NB4 (cell line): Measurements from ENCODE around the gene FBXO21.

Experiments used
- DNase-seq: peaks from one replicate; pipeline ENCODE4 v3.0.0; 2010; ENCODE audit warnings: low read depth
- H3K4me3 ChIP-seq: one replicate; pipeline ENCODE4 v1.5.1; 2011; ENCODE audit warnings: mild to moderate bottlenecking, low read depth, low read length, moderate library complexity
- MAX ChIP-seq: IDR thresholded peaks from 2 replicates; pipeline ENCODE4 v1.6.1; 2011; ENCODE audit warnings: low read depth, low read length
- MYC ChIP-seq: IDR thresholded peaks from 2 replicates; pipeline ENCODE4 v1.6.1; 2011; ENCODE audit warnings: low read depth, low read length
- POLR2A ChIP-seq: IDR thresholded peaks from 2 replicates; pipeline ENCODE4 v1.6.1; 2011; ENCODE audit warnings: mild to moderate bottlenecking; ENCODE audit not compliant: insufficient read length; ENCODE audit errors: extremely low read depth
- TF ChIP-seq, protein P1 (sequence below): IDR thresholded peaks from one replicate; pipeline ENCODE4 v1.5.1; 2012; ENCODE audit warnings: low read depth, low read length

The FBXO21 gene

DNA sequence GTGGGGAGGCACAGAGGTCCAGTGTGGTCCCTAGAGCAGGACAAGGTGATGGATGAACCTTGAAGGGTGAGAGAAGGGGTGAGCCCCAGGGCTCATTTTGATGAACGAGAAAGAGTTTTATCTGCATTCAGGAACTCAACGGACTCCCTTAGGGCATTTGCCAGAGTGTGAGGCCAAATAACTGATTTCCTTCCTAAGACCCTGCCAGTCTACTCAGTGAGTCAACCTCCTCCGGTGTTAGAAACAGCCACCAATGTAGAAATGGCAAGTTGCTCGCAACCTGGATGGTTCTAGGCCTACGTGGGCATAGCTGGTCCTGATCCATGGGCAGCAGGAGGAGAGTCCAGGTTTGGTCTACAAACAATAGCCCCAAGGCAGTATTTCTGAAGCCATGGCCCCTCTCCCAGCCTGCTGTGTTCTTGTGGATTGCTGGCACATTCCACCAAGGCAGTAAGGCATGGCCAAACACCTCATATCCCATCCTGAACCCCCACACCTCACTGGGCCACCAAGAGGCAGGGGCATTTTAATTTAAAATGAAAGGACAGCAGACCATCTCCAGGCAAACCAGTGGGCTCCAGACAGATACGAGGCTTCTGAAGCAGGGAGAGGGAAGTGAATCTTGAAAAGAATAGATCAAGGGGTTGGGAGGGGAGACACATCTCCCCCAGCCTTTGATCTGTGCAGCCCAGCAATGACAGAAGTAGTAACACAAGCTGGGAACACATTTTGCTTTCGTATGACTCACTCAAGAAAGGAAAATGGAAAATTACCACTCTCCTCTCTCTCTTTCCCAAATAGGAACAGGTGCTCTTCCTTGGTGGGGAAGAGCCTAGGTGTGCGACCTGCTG, 65.6 kb downstream of the FBXO21 start:
- TF ChIP-seq MAX = no peak
- no peak overlapping the region for H3K4me3 ChIP-seq
- DNase-seq = no peak

DNA sequence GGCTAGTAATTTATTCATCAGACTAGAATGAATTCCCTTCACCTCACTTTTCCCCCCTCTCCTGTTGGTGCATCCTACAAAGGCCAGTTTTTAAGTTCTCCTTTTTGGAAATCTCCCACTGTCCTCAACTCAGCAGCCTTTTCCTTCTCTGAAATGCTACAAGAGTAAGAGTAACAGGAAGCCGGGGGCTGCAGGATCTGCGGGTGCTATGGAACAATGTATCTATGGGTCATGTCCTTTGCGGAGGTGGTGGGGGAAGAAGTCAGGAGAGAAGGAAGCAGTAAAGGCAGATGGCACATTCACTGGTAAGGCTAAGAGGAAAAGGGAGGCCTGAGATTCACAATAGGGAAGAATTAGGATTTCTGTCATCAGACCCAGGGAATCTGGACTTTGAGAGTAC, 68.8 kb downstream of the FBXO21 start:
- no peak overlapping the region for H3K4me3 ChIP-seq
- peak; percentile 35 for DNase-seq
- TF ChIP-seq, protein P1, sequence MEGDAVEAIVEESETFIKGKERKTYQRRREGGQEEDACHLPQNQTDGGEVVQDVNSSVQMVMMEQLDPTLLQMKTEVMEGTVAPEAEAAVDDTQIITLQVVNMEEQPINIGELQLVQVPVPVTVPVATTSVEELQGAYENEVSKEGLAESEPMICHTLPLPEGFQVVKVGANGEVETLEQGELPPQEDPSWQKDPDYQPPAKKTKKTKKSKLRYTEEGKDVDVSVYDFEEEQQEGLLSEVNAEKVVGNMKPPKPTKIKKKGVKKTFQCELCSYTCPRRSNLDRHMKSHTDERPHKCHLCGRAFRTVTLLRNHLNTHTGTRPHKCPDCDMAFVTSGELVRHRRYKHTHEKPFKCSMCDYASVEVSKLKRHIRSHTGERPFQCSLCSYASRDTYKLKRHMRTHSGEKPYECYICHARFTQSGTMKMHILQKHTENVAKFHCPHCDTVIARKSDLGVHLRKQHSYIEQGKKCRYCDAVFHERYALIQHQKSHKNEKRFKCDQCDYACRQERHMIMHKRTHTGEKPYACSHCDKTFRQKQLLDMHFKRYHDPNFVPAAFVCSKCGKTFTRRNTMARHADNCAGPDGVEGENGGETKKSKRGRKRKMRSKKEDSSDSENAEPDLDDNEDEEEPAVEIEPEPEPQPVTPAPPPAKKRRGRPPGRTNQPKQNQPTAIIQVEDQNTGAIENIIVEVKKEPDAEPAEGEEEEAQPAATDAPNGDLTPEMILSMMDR = no peak
- no peak for TF ChIP-seq POLR2A
- no peak for TF ChIP-seq MYC
- TF ChIP-seq MAX = no peak

DNA sequence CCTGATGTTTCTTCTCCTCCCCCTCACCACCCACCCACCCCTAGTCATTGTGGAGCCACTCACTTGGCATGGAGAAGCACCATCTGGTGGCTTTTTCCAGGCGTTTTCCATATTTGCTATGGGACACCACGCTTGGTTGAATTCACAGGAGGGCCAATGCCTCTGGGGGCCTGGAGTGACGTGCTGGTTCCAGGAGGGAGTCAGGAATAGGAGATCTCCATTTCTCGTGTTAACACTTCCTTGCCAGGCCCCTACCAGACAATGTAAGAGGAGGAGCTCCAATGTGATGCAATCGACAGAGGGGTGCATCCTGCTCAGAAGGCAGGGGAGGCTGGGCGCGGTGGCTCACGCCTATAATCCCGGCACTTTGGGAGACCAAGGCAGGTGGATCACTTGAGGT, 69.5 kb downstream of the FBXO21 start:
- TF ChIP-seq MAX = no peak
- TF ChIP-seq, protein P1 = no peak
- TF ChIP-seq POLR2A = no peak
- TF ChIP-seq MYC = no peak
- peak; percentile 67 for DNase-seq
- H3K4me3 ChIP-seq = no peak overlapping the region

DNA sequence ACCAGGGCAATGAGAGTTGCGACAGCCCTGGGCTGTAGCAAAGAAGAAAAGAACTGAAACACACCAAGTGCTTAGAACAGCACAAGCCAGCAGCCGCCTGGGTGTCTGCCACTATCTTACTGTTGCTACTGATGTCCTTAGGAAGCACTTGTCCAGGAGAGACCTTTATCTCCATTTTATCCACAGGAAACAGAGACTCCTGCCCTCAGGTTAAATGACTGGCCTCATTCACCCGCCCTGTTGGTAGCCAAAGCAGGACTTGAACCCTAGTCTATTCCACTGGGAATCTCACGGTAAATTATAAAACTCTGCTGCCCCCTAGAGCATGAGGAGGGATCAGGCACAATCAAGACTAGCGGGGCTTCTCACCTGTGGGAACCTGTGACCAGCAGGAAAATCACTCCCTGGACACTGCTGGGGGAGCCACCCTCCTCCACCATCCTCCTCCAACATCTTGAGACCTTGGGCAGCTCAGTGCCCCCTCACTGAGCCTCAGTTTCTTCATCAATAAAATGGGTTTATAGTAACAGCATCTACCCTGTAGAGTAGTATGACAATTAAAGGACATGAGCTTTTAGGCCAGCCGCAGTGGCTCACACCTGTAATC, 70.6 kb downstream of the FBXO21 start:
- H3K4me3 ChIP-seq = no peak overlapping the region
- no peak for TF ChIP-seq MYC
- TF ChIP-seq, protein P1 = peak; percentile 93
- DNase-seq = peak; percentile 84

- H3K4me3 ChIP-seq = no peak overlapping the region
- TF ChIP-seq MAX (no peak), MYC (no peak), POLR2A (no peak)
- TF ChIP-seq, protein P1 = no peak
- DNase-seq = no peak
Observed at GRCh38 chr12:117118838-117119591, 71.3 kb downstream of the FBXO21 start.

DNA sequence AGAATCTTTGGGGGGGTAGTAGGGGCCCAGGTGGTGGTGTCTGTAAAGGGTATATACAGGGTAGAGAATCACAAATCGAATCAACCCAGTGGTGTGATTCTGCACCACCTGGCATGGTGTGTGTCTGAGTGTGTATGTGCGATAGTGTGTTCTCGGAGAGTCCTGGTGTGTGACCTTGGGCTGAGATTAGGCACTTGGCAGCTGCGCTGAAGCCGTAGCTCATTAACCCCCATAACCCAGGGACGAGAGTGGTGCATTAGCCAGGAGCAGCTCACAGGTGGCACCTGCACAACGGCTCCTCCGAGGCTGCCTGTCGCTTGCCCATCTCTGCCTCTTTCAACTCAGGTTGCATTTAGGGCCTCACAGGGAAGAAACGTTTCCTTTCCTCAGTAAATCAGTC, 75.5 kb downstream of the FBXO21 start:
- DNase-seq = no peak
- H3K4me3 ChIP-seq = no peak overlapping the region
- TF ChIP-seq MAX (no peak), MYC (no peak), POLR2A (no peak)
